C4-2B (cell line): ENCODE data around the gene PCDHB6.

Experiments
- CTCF ChIP-seq: fragments of 450-650 bp; conservative IDR thresholded peaks from 2 replicates; pipeline ENCODE4 v1.5.1; 2017; ENCODE audit warnings: mild to moderate bottlenecking
- ZFX ChIP-seq: fragments of 450-650 bp; IDR thresholded peaks from 2 replicates; pipeline ENCODE4 v1.6.1; 2017

- TF ChIP-seq CTCF = no peak
- TF ChIP-seq ZFX = no peak
Observed at GRCh38 chr5:141105350-141105749, 44.5 kb upstream of the PCDHB6 start.
